Mesodermal cell (in vitro differentiated cells): ENCODE measurements around the gene CACNA1C.

Experiments
- H3K27ac ChIP-seq: 2 replicates; pipeline ENCODE4 v1.7.0; 2013; ENCODE audit warnings: mild to moderate bottlenecking, low read depth, low read length, moderate library complexity; ENCODE audit not compliant: severe bottlenecking
- H3K36me3 ChIP-seq: 2 replicates; pipeline ENCODE4 v1.7.1; 2013; ENCODE audit warnings: mild to moderate bottlenecking, low read length, moderate library complexity; ENCODE audit not compliant: control insufficient read depth, insufficient read depth
- H3K4me1 ChIP-seq: one replicate; pipeline ENCODE4 v1.7.1; 2013; ENCODE audit warnings: mild to moderate bottlenecking, low read length; ENCODE audit not compliant: insufficient read depth, control insufficient read depth, poor library complexity, severe bottlenecking
- H3K4me3 ChIP-seq: 2 replicates; pipeline ENCODE4 v1.7.0; 2013; ENCODE audit warnings: low read length, control low read depth, mild to moderate bottlenecking; ENCODE audit not compliant: insufficient read depth, poor library complexity, severe bottlenecking; ENCODE audit errors: extremely low read depth
- H3K9me3 ChIP-seq: 2 replicates; pipeline ENCODE4 v1.7.1; 2013; ENCODE audit warnings: mild to moderate bottlenecking, low read length, moderate library complexity; ENCODE audit not compliant: control insufficient read depth
- WGBS, 2 experiments: methylation state at CpG; one replicate each; pipeline ENCODE4 v1.1.5; 2013; ENCODE audit warnings: missing lambda C conversion rate in 2 of 2; ENCODE audit not compliant: insufficient coverage in 2 of 2; 5-methylcytosine and 5-hydroxymethylcytosine counted together

The CACNA1C gene

GRCh38 chr12:2651068-2651965, 598.5 kb downstream of the CACNA1C start:
- Histone ChIP-seq H3K4me3 (no peak overlapping the region), H3K27ac (no peak overlapping the region), H3K4me1 (no peaks in the 10 kb centered on the region), H3K36me3 (no peaks in the 10 kb centered on the region), H3K9me3 (no peaks in the 10 kb centered on the region)
- 86 to 92% methylated on average over 29 to 32 of the region's 32 CpGs for WGBS, 2 experiments

- H3K36me3 ChIP-seq, result no peaks in the 10 kb centered on the region
- no peaks in the 10 kb centered on the region for H3K9me3 ChIP-seq
- no peaks in the 10 kb centered on the region for H3K4me1 ChIP-seq
- no peak overlapping the region for H3K4me3 ChIP-seq
- H3K27ac ChIP-seq, result no peak overlapping the region
- WGBS, 2 experiments, result 95 to 99% methylated on average over 12 to 14 of the region's 14 CpGs
Observed at GRCh38 chr12:2652011-2652400, 599.2 kb downstream of the CACNA1C start.

- 64 to 79% methylated on average over 29 of the region's 33 CpGs for WGBS, 2 experiments
- Histone ChIP-seq H3K27ac (no peak overlapping the region), H3K9me3 (no peaks in the 10 kb centered on the region), H3K4me1 (no peaks in the 10 kb centered on the region), H3K36me3 (no peaks in the 10 kb centered on the region), H3K4me3 (no peak overlapping the region)
Observed at GRCh38 chr12:2652401-2653081, 599.8 kb downstream of the CACNA1C start.

GRCh38 chr12:2653461-2653965, 600.7 kb downstream of the CACNA1C start:
- no peaks in the 10 kb centered on the region for H3K9me3 ChIP-seq
- no peaks in the 10 kb centered on the region for H3K36me3 ChIP-seq
- WGBS, 2 experiments, result 93 to 95% methylated on average over 16 to 21 of the region's 22 CpGs
- H3K4me1 ChIP-seq, result no peaks in the 10 kb centered on the region
- no peak overlapping the region for H3K27ac ChIP-seq
- H3K4me3 ChIP-seq, result no peak overlapping the region

- Histone ChIP-seq H3K4me1 (no peaks in the 10 kb centered on the region), H3K36me3 (no peaks in the 10 kb centered on the region), H3K9me3 (no peaks in the 10 kb centered on the region), H3K27ac (no peak overlapping the region), H3K4me3 (no peak overlapping the region)
- WGBS, 2 experiments, result 87 to 97% methylated on average over 6 to 8 of the region's 8 CpGs
Observed at GRCh38 chr12:2654311-2654710, 601.5 kb downstream of the CACNA1C start.

- H3K36me3 ChIP-seq, result no peaks in the 10 kb centered on the region
- H3K9me3 ChIP-seq, result no peaks in the 10 kb centered on the region
- 66 to 70% methylated on average over 4 of the region's 4 CpGs for WGBS, 2 experiments
- H3K27ac ChIP-seq, result no peak overlapping the region
- H3K4me3 ChIP-seq, result no peak overlapping the region
- no peaks in the 10 kb centered on the region for H3K4me1 ChIP-seq
Observed at GRCh38 chr12:2654741-2655140, 602.0 kb downstream of the CACNA1C start.

GRCh38 chr12:2662524-2662923, 609.7 kb downstream of the CACNA1C start:
- no CpG with 5 or more reads among the region's 2 CpGs for WGBS, 2 experiments
- no peaks in the 10 kb centered on the region for H3K9me3 ChIP-seq
- no peaks in the 10 kb centered on the region for H3K4me1 ChIP-seq
- H3K36me3 ChIP-seq, result no peaks in the 10 kb centered on the region
- H3K27ac ChIP-seq, result no peak overlapping the region
- H3K4me3 ChIP-seq, result no peak overlapping the region

GRCh38 chr12:2664721-2665577, 612.2 kb downstream of the CACNA1C start:
- H3K36me3 ChIP-seq, result peaks cover 7% of the 10 kb centered on the region
- WGBS, 2 experiments, result 68 to 81% methylated on average over 3 to 4 of the region's 7 CpGs

GRCh38 chr12:2666411-2666810, 613.6 kb downstream of the CACNA1C start:
- Histone ChIP-seq H3K4me1 (no peaks in the 10 kb centered on the region), H3K9me3 (no peaks in the 10 kb centered on the region), H3K36me3 (peaks cover 7% of the 10 kb centered on the region), H3K4me3 (no peak overlapping the region), H3K27ac (no peak overlapping the region)
- 94 to 98% methylated on average over 8 to 11 of the region's 11 CpGs for WGBS, 2 experiments

More at GRCh38 chr12:2664721-2665577, 612.2 kb downstream of the CACNA1C start:
- H3K4me1 ChIP-seq, result no peaks in the 10 kb centered on the region
- H3K4me3 ChIP-seq, result no peak overlapping the region
- no peaks in the 10 kb centered on the region for H3K9me3 ChIP-seq
- H3K27ac ChIP-seq, result no peak overlapping the region

- Histone ChIP-seq H3K4me3 (no peak overlapping the region), H3K36me3 (peaks cover 7% of the 10 kb centered on the region), H3K4me1 (no peaks in the 10 kb centered on the region), H3K9me3 (no peaks in the 10 kb centered on the region), H3K27ac (no peak overlapping the region)
- 88 to 100% methylated on average over 1 to 3 of the region's 3 CpGs for WGBS, 2 experiments
Observed at GRCh38 chr12:2666846-2667245, 614.1 kb downstream of the CACNA1C start.
